GM21529 (cell line): ENCODE measurements around the gene LRRC26.

ENCODE experiments used
- ATAC-seq: cut with Tn5 transposase; IDR thresholded peaks from one replicate; pipeline ENCODE4 v1.9.1; 2021; ENCODE audit not compliant: unreplicated experiment

LRRC26 gene

DNA sequence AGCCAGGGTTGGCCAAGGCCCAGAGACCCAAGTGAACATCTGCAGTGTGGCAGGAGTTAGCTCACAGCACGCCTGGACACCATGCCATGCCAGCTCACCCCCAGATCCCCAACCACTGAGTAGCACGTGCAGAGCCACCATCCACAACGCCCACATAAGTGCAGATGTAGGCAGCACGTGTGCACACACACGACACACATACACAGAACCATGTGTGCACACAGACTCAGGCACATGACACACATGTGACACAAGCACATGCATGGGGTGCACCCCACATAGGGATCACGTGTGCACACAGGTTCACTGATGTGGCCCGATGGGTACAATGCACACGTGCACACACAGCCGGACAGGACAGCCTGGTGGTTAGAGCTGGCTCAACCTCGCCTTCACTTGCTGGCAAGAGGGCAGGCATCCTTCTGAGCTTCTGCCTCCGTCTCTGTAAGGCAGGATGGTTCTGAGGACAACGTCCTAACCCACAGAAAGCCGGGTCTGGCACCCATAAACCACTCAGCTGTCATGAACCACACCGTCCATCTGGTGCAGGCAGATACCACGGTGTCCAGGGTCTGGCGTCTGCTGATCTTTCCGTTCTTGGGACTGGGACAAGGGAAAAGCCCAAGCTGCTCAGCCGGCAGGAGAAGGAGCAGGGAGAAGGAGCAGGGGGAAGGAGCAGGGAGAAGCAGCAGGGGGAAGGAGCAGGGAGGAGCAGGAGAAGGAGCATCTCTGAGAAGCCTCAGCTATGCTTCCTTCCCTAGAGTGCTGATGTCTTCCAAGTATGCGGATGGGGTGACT lies 12.0 kb downstream of the LRRC26 start:
- ATAC-seq, result no peak

- ATAC-seq, result no peak
Measured at GRCh38 chr9:137156567-137157375, 13.1 kb downstream of the LRRC26 start.

- no peak for ATAC-seq
Measured at GRCh38 chr9:137152844-137153405, 16.9 kb downstream of the LRRC26 start.

- peak; percentile 51 for ATAC-seq
Measured at GRCh38 chr9:137150617-137151457, 19.0 kb downstream of the LRRC26 start.

GRCh38 chr9:137149942-137150616 lies 19.8 kb downstream of the LRRC26 start:
- peak; percentile 22 for ATAC-seq

DNA sequence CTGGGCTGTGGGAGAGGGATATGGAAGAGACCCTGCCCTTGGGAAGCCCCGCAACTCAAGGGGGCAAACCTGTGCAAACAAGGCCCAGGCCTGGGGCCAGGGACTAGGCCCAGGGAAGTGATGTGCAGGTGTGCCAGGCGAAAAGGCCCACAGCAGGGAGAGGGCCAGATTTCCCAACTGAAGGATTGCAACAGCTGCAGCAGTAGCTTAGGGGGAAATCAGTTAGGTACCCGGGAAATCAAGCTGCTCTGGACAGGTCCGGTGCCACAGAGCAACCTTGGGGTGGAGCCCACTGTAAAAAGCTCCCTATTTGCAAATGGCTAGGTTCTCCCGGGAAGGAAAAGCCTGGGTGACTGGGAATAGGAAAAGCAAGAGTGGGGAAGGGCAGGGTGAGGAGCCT lies 20.5 kb downstream of the LRRC26 start:
- ATAC-seq, result no peak

DNA sequence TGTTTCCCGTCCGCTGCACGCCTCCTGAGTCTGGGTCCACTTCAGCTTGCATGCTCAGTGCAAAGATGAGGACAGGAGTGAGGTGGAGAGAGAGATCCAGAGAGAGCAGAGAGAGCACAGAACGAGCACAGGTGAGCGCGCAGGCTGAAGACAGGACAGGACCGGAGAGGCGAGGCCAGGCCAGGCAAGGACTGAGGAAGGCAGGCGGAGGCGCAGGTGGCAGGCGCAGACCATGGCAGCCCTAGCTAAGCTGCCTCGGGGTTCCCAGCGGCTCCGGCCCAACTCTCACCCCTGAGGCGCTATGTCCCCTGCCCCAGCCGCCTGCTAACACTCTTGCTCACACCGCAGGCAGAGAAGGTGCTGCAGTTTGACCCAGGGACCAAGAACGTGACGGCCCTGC lies 21.2 kb downstream of the LRRC26 start:
- ATAC-seq, result no peak

DNA sequence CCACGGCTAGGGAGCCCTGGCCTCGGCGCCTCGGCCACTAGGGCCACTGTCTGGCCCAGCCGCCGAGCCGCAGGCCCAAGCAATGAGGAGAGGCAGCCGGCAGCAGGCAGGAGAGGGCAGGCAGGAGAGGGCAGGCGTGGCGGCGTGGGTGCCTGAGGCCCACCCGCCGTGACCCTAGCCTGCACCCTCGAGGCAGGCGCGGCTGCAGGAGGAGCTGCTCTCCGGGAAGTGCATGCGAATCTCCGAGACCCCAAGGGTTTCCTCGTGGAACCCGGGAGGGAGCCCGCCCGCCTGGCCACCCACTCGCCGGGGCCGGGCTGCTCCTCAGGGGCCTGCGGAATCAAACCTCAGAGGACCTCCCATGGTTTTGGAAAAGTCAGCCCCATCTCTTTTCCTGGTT lies 21.6 kb downstream of the LRRC26 start:
- ATAC-seq, result no peak

- no peak for ATAC-seq
Measured at GRCh38 chr9:137147793-137148160, 22.1 kb downstream of the LRRC26 start.

GRCh38 chr9:137147091-137147792 lies 22.6 kb downstream of the LRRC26 start:
- no peak for ATAC-seq

GRCh38 chr9:137146527-137146918 lies 23.3 kb downstream of the LRRC26 start:
- no peak for ATAC-seq

DNA sequence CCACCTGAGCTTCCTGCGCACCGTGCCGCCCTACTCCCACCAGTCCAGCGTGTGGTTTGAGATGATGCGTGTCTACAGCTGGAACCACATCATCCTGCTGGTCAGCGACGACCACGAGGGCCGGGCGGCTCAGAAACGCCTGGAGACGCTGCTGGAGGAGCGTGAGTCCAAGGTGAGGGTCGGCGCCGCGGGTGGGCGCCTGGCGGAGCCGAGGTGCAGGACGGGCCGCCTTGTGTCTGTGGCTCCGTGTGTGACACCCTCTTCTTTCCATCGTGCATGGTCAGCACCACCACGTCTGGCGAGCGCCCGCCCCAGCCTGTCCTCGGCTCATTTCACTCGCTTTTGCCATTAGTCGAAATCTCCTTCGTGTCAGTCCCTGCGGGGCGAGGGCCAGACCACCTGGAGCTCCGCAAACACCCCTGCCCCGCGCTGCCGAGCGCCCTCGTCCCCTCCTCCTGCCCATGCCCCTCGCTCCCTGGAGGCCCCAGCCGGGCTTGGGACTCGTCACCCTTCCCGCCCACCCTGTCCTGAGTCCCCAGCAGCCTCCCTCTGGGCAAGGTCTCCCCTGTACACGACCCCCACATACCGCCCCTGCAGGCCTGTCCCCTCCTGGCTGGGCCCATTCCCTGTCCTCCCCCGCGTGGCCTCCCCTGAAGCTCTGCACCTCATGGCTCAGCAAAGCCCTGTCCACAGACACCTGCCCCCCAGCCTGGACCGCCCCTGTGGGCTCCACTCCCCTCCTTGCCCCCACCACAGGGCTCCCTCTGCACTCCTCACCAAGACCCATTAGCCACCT lies 23.9 kb downstream of the LRRC26 start:
- no peak for ATAC-seq

GRCh38 chr9:137143459-137143858 lies 26.4 kb downstream of the LRRC26 start:
- ATAC-seq, result no peak

DNA sequence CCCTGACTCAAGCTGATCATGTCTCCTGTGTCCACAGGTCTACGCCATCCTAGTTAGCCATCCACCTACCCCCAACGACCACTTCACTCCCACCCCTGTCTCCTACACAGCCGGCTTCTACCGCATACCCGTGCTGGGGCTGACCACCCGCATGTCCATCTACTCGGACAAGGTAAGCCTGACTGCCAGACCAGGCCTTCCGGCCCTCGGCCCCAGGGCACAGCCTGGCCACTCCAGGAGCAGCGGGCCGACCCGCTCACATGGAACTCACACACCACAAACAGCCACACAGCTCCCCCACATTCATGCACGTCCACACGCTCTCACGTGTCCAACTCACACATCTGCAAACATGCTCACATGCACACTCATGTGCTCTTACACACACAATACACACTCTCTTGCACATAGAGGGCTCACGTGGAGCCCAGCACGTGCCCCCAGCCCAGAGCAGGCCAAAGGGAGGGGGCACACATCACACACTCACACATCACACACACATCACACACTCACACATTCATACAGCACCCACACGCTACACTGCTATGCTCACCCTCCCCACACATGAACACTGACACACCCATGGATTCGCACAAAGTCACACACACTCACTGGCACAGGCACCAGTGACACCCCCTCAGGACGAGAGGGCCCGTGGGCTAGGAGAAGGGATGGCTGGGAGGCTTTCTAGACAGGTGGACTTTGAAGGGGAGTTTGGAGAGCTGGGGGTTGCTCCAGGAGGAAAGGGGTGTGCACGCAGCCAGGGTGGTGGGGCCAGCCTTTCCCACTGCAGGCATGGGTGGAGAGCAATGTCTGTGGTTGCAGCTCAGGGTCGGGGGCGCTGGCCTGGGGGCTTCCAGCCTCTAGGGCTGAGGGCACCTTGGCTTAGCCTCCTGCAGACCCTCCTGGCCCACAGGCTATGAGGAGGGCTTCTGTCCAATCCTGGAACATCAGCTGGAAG lies 27.6 kb downstream of the LRRC26 start:
- ATAC-seq, result no peak

GRCh38 chr9:137141050-137141810 lies 28.6 kb downstream of the LRRC26 start:
- no peak for ATAC-seq

DNA sequence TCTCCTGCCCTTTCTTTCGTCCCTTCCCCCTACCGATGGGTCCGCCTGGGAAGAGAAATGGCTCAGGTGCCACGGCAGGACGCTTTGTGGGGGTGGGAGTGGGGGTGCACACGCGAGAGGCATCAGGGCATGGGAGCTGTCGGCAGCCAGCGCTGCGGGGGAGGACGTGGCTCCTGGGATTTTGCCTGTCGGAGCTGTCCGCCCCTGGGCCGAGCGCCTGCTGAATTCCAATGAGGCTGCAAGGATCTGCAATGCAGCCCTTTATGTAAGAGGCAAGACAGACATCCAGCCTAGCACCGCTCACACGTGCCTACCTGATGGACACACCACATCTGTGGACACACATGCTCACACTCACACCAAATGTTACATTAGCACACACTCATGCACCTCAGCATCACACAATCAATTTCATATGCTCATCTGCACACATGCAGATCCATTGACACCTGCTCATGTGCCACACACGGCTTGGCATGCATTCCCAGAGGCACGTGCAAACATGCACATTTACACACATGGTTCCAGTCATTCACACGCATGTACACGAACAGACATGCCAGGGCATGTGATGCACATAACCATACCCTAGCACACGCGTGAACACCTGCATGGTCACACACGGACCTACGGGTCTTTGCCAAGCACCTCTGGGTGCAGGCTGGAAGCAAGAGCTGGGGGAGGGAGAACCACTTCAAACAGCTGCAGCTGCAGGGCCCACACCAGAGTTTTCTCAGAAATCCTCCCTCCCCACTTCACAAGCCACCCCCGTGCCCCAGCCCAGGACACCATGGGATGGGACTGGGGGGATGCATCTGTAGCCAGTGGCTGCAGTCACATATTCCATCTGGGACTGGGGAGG lies 29.5 kb downstream of the LRRC26 start:
- ATAC-seq, result no peak
